A549 (cell line): ENCODE results near the gene RAB8A.
"Not testable (repeated sequence)": the region's sequence is repeated elsewhere in the genome, so short reads cannot be mapped to it uniquely, and the experiment has no call there.

Experiments
- BHLHE40 ChIP-seq: IDR thresholded peaks from 2 replicates; pipeline ENCODE4 v1.6.1; 2012; ENCODE audit warnings: low read depth, low read length, inconsistent platforms
- EP300 ChIP-seq, 2 experiments: fragments of >200 bp; sonication (Bioruptor Twin); formaldehyde crosslinking; IDR thresholded peaks; 2 replicates in 1 of 2; 3 replicates in 1 of 2; pipeline ENCODE4 v1.6.1; 2016 to 2017
- FOSL2 ChIP-seq, 2 experiments: fragments of 450-650 bp in 1 of 2; fragments of >200 bp in 1 of 2; sonication (Bioruptor Twin) in 1 of 2; formaldehyde crosslinking; IDR thresholded peaks; 2 replicates each; pipeline versions ENCODE4 v1.5.0 to v1.6.1; 2016 to 2020; ENCODE audit warnings: mild to moderate bottlenecking in 1 of 2, moderate library complexity in 1 of 2
- HDAC2 ChIP-seq: fragments of 200-600 bp; sonication (generic); IDR thresholded peaks from 2 replicates; pipeline ENCODE4 v1.6.1; 2016
- JUNB ChIP-seq: fragments of >200 bp; sonication (Bioruptor Twin); formaldehyde crosslinking; IDR thresholded peaks from 2 replicates; pipeline ENCODE4 v1.6.1; 2016
- KDM5A ChIP-seq: fragments of 200-600 bp; sonication (generic); IDR thresholded peaks from 2 replicates; pipeline ENCODE4 v1.6.1; 2016; ENCODE audit warnings: antibody characterized with exemption, mild to moderate bottlenecking
- MAFK ChIP-seq: fragments of 450-650 bp; IDR thresholded peaks from 2 replicates; pipeline ENCODE4 v1.6.1; 2014; ENCODE audit not compliant: partially characterized antibody
- MAZ ChIP-seq: fragments of 150-350 bp; IDR thresholded peaks from 2 replicates; pipeline ENCODE4 v1.6.1; 2014; ENCODE audit warnings: antibody characterized with exemption, low read depth, low read length, borderline replicate concordance
- MYC ChIP-seq: IDR thresholded peaks from 2 replicates; pipeline ENCODE4 v1.6.1; 2012; ENCODE audit warnings: mild to moderate bottlenecking, inconsistent platforms, low read length, improper control_type of control experiment, borderline replicate concordance
- POLR2A ChIP-seq: IDR thresholded peaks from 2 replicates; pipeline ENCODE4 v1.6.1; 2012; ENCODE audit warnings: mild to moderate bottlenecking, low read length
- TF ChIP-seq, protein P1 (sequence below): fragments of >200 bp; sonication (Bioruptor Twin); formaldehyde crosslinking; IDR thresholded peaks from 3 replicates; pipeline ENCODE4 v1.5.1; 2016
- TF ChIP-seq, protein P2 (sequence below): fragments of 450-650 bp; IDR thresholded peaks from 2 replicates; pipeline ENCODE4 v1.6.1; 2014; ENCODE audit warnings: antibody characterized with exemption

DNA sequence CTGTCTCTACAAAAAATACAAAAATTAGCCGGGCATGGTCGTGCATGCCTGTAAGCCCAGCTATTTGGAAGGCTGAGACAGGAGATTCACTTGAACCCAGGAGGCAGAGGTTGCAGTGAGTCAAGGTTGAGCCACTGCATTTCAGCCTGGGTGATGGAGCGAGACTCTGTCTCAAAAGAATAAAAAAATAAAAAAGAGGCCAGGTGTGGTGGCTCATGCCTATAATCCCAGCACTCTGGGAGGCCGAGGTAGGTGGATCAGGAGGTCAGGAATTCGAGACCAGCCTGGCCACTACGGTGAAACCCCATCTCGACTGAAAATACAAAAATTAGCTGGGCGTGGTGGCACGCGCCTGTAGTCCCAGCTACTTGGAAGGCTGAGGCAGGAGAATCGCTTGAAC, 24.3 kb upstream of the RAB8A start:
- TF ChIP-seq, protein P1, sequence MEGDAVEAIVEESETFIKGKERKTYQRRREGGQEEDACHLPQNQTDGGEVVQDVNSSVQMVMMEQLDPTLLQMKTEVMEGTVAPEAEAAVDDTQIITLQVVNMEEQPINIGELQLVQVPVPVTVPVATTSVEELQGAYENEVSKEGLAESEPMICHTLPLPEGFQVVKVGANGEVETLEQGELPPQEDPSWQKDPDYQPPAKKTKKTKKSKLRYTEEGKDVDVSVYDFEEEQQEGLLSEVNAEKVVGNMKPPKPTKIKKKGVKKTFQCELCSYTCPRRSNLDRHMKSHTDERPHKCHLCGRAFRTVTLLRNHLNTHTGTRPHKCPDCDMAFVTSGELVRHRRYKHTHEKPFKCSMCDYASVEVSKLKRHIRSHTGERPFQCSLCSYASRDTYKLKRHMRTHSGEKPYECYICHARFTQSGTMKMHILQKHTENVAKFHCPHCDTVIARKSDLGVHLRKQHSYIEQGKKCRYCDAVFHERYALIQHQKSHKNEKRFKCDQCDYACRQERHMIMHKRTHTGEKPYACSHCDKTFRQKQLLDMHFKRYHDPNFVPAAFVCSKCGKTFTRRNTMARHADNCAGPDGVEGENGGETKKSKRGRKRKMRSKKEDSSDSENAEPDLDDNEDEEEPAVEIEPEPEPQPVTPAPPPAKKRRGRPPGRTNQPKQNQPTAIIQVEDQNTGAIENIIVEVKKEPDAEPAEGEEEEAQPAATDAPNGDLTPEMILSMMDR: not testable (repeated sequence)
- not testable (repeated sequence) for TF ChIP-seq POLR2A; KDM5A; EP300 (IDR thresholded peaks at IDR 0.05); FOSL2 (IDR thresholded peaks at IDR 0.05); FOSL2 (CRISPR knock-in tag; IDR thresholded peaks at IDR 0.05); MAFK; MYC; BHLHE40; MAZ; HDAC2; JUNB
- TF ChIP-seq, protein P2, sequence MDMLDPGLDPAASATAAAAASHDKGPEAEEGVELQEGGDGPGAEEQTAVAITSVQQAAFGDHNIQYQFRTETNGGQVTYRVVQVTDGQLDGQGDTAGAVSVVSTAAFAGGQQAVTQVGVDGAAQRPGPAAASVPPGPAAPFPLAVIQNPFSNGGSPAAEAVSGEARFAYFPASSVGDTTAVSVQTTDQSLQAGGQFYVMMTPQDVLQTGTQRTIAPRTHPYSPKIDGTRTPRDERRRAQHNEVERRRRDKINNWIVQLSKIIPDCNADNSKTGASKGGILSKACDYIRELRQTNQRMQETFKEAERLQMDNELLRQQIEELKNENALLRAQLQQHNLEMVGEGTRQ: not testable (repeated sequence)
